ENCODE results near the gene HOXD8.
A peak's percentile ranks its signal among the peaks of the same experiment; 100 is the strongest.

HOXD8 gene

GRCh38 chr2:176117162-176117822 lies 12.2 kb upstream of the HOXD8 start:
- no peak for DNase-seq (ENCODE audit: low spot score)

- DNase-seq (ENCODE audit: low spot score): no peak
Measured at GRCh38 chr2:176117823-176118371, 11.6 kb upstream of the HOXD8 start.

GRCh38 chr2:176118601-176119339 lies 10.7 kb upstream of the HOXD8 start:
- DNase-seq (ENCODE audit: low spot score): peak; percentile 80

- DNase-seq (ENCODE audit: low spot score): no peak
Measured at GRCh38 chr2:176120364-176121189, 8.9 kb upstream of the HOXD8 start.

- no peak for DNase-seq (ENCODE audit: low spot score)
Measured at GRCh38 chr2:176121190-176122051, 8.1 kb upstream of the HOXD8 start.

GRCh38 chr2:176122052-176122682 lies 7.3 kb upstream of the HOXD8 start:
- DNase-seq (ENCODE audit: low spot score): no peak

- no peak for DNase-seq (ENCODE audit: low spot score)
Measured at GRCh38 chr2:176122683-176123410, 6.7 kb upstream of the HOXD8 start, which contains the start of gene HOXD9. TSS of gene HOXD9 (plus strand) at chr2:176122719. CDS start at chr2:176122769, 50 bp downstream.

- DNase-seq (ENCODE audit: low spot score): no peak
Measured at GRCh38 chr2:176123411-176124109, 5.9 kb upstream of the HOXD8 start.

- DNase-seq (ENCODE audit: low spot score): no peak
Measured at GRCh38 chr2:176124110-176124946, 5.2 kb upstream of the HOXD8 start.

GRCh38 chr2:176124947-176125771 lies 4.3 kb upstream of the HOXD8 start:
- DNase-seq (ENCODE audit: low spot score): no peak

GRCh38 chr2:176125772-176126054 lies 3.8 kb upstream of the HOXD8 start:
- no peak for DNase-seq (ENCODE audit: low spot score)

GRCh38 chr2:176126929-176127773 lies 2.4 kb upstream of the HOXD8 start:
- DNase-seq (ENCODE audit: low spot score): peak; percentile 83

- no peak for DNase-seq (ENCODE audit: low spot score)
Measured at GRCh38 chr2:176127774-176128072, 1.8 kb upstream of the HOXD8 start.

- DNase-seq (ENCODE audit: low spot score): no peak
Measured at GRCh38 chr2:176128172-176128981, 1.1 kb upstream of the HOXD8 start.

GRCh38 chr2:176129813-176130146 lies 275 bp downstream of the HOXD8 start:
- no peak for DNase-seq (ENCODE audit: low spot score)

- no peak for DNase-seq (ENCODE audit: low spot score)
Measured at GRCh38 chr2:176130147-176130956, 847 bp downstream of the HOXD8 start.
